Ramos (cell line): ENCODE data around the gene ANGPT4.
"Not testable (repeated sequence)": the region's sequence is repeated elsewhere in the genome, so short reads cannot be mapped to it uniquely, and the experiment has no call there.

Experiments used
- in situ Hi-C: fragments of 300-500 bp; cut with MboI; formaldehyde crosslinking; loops from one replicate; pipeline ENCODE4 v1.14.3; 2022; ENCODE audit warnings: low sequenced_read_pairs; ENCODE audit not compliant: unreplicated experiment

Gene ANGPT4

GRCh38 chr20:831251-831650 is 84.9 kb downstream of the ANGPT4 start:
- in situ Hi-C loops = no loop called here

GRCh38 chr20:830011-830521 is 86.1 kb downstream of the ANGPT4 start:
- in situ Hi-C loops = no loop called here

- in situ Hi-C loops = no loop called here
Measured at GRCh38 chr20:829551-829950, 86.6 kb downstream of the ANGPT4 start.

GRCh38 chr20:828987-829386 is 87.1 kb downstream of the ANGPT4 start:
- in situ Hi-C loops = no loop called here

GRCh38 chr20:827981-828380 is 88.2 kb downstream of the ANGPT4 start:
- in situ Hi-C loops = not testable (repeated sequence)

- in situ Hi-C loops = no loop called here
Measured at GRCh38 chr20:826695-827323, 89.3 kb downstream of the ANGPT4 start.

GRCh38 chr20:825710-826421 is 90.3 kb downstream of the ANGPT4 start:
- in situ Hi-C loops = no loop called here

- in situ Hi-C loops = no loop called here
Measured at GRCh38 chr20:824916-825315, 91.2 kb downstream of the ANGPT4 start.

- in situ Hi-C loops = no loop called here
Measured at GRCh38 chr20:824490-824889, 91.6 kb downstream of the ANGPT4 start.

GRCh38 chr20:823574-823902 is 92.6 kb downstream of the ANGPT4 start:
- in situ Hi-C loops = no loop called here

- in situ Hi-C loops = no loop called here
Measured at GRCh38 chr20:822651-823573, 93.2 kb downstream of the ANGPT4 start.

- in situ Hi-C loops = no loop called here
Measured at GRCh38 chr20:821731-822065, 94.4 kb downstream of the ANGPT4 start.

- in situ Hi-C loops = no loop called here
Measured at GRCh38 chr20:821046-821730, 94.9 kb downstream of the ANGPT4 start.

- in situ Hi-C loops = no loop called here
Measured at GRCh38 chr20:820323-820953, 95.7 kb downstream of the ANGPT4 start.
